K562 (cell line): ENCODE data around the gene UBN1. TPM values are rescaled to one million over a fixed set of nuclear protein-coding genes. Genes with fewer than 3 reads are reported as not detected.
A peak's percentile ranks its signal among the peaks of the same experiment; 100 is the strongest.

Source experiments
- ATAC-seq: fragments of 200-7000 bp; cut with Tn5 transposase; 3 replicates; pipeline ENCODE4 v1.9.1; 2020; ENCODE audit warnings: moderate library complexity
- BruUV-seq: library from RNA; stranded (reverse); fragments of 400-500 nt; replicated peaks from 2 replicates; lab custom pipeline; 2021; lab: Mats Ljungman, UMichigan
- CTCF ChIA-PET: fragments of 300-600 bp; formaldehyde crosslinking; extraction: SDS; loops from one replicate; lab custom pipeline; 2021; ENCODE audit warnings: low intra/inter-chr PET ratio; lab: Yijun Ruan, JAX
- POLR2A ChIA-PET: fragments of 300-600, 350-650 bp; sonication (Branson Sonifier 250); formaldehyde crosslinking; extraction: SDS; loops from one replicate; lab custom pipeline; 2021; ENCODE audit warnings: antibody characterized with exemption, inconsistent platforms; lab: Yijun Ruan, JAX
- DNase-seq, 4 experiments: peaks; one replicate each; pipeline versions ENCODE4 v3.0.0 to v3.0.0-alpha.2; 2011 to 2018; ENCODE audit warnings: low spot score in 3 of 4, mixed read lengths in 3 of 4; ENCODE audit errors: extremely low read depth in 1 of 4
- FAIRE-seq: peaks from 2 replicates; lab custom pipeline; 2011; peaks lifted over from hg19 to GRCh38; lab: Jason Lieb, UNC
- H2AFZ ChIP-seq: 2 replicates; pipeline ENCODE4 v1.6.0; 2011; ENCODE audit warnings: low read depth, low read length, control low read depth, inconsistent platforms
- H3K27ac ChIP-seq: fragments of 200-600 bp; 3 replicates; pipeline ENCODE4 v1.8.0; 2011; ENCODE audit warnings: low read depth, mild to moderate bottlenecking, control low read depth, inconsistent platforms, low read length, moderate library complexity, mixed read lengths; ENCODE audit errors: extremely low read depth
- H3K27me3 ChIP-seq, 2 experiments: fragments of 300-600 bp in 1 of 2; 2 replicates in 1 of 2; 3 replicates in 1 of 2; pipeline versions ENCODE4 v1.6.0 to v1.8.0; 2011; ENCODE audit warnings: inconsistent platforms in 2 of 2, low read length in 2 of 2, mild to moderate bottlenecking in 1 of 2, mixed read lengths in 1 of 2, moderate library complexity in 1 of 2; ENCODE audit not compliant: control insufficient read depth in 2 of 2, insufficient read depth in 2 of 2
- H3K36me3 ChIP-seq: fragments of 300-600 bp; 3 replicates; pipeline ENCODE4 v1.8.0; 2011; ENCODE audit warnings: mild to moderate bottlenecking, low read length, inconsistent platforms; ENCODE audit not compliant: control insufficient read depth, insufficient read depth
- H3K4me1 ChIP-seq, 2 experiments: fragments of 200-600 bp in 1 of 2; replicated peaks in 1 of 2; 2 replicates in 1 of 2; 3 replicates in 1 of 2; pipeline versions ENCODE4 v1.5.1 to v1.8.0; 2011; ENCODE audit warnings: inconsistent platforms in 2 of 2, low read length in 2 of 2, mild to moderate bottlenecking in 1 of 2, mixed read lengths in 1 of 2, moderate library complexity in 1 of 2; ENCODE audit not compliant: control insufficient read depth in 2 of 2, insufficient read depth in 2 of 2
- H3K4me2 ChIP-seq: 2 replicates; pipeline ENCODE4 v1.6.1; 2011; ENCODE audit warnings: low read length, control low read depth, inconsistent platforms, mixed read lengths; ENCODE audit not compliant: insufficient read depth
- H3K4me3 ChIP-seq: fragments of 200-600 bp; sonication (generic), shearing (Covaris generic); 2 replicates; pipeline ENCODE4 v1.5.1; 2016; ENCODE audit warnings: control low read depth, inconsistent platforms
- H3K79me2 ChIP-seq: fragments of 200-600 bp; 3 replicates; pipeline ENCODE4 v1.8.0; 2011; ENCODE audit warnings: low read length, inconsistent platforms; ENCODE audit not compliant: control insufficient read depth, insufficient read depth
- H3K9ac ChIP-seq, 2 experiments: 2 replicates each; pipeline versions ENCODE4 v1.6.0 to v1.6.1; 2011; ENCODE audit warnings: low read depth in 2 of 2, low read length in 2 of 2, control low read depth in 1 of 2, inconsistent platforms in 1 of 2, mild to moderate bottlenecking in 1 of 2, mixed read lengths in 1 of 2; ENCODE audit not compliant: insufficient read depth in 1 of 2
- H3K9me1 ChIP-seq: one replicate; pipeline ENCODE4 v1.6.0; 2011; ENCODE audit warnings: inconsistent platforms, mild to moderate bottlenecking, low read length, moderate library complexity; ENCODE audit not compliant: control insufficient read depth, insufficient read depth
- H3K9me3 ChIP-seq: replicated peaks from 2 replicates; pipeline ENCODE4 v1.5.1; 2011; ENCODE audit warnings: low read depth, low read length, inconsistent platforms; ENCODE audit not compliant: control insufficient read depth, insufficient read depth
- H4K20me1 ChIP-seq: replicated peaks from 2 replicates; pipeline ENCODE4 v1.6.1; 2011; ENCODE audit warnings: low read length, inconsistent platforms, mixed read lengths; ENCODE audit not compliant: control insufficient read depth, insufficient read depth
- CREM ChIP-seq: IDR thresholded peaks from 2 replicates; pipeline ENCODE4 v1.6.1; 2014; ENCODE audit warnings: antibody characterized with exemption, low read depth
- NCOA2 ChIP-seq, 2 experiments: fragments of 450-650 bp; IDR thresholded peaks; 2 replicates each; pipeline ENCODE4 v1.6.1; 2018; ENCODE audit warnings: mild to moderate bottlenecking in 2 of 2, moderate library complexity in 1 of 2; ENCODE audit not compliant: partially characterized antibody in 2 of 2
- POU5F1 ChIP-seq: fragments of 150-350 bp; IDR thresholded peaks from 2 replicates; pipeline ENCODE4 v1.6.1; 2014; ENCODE audit warnings: borderline replicate concordance, low read length, low read depth, mild to moderate bottlenecking; ENCODE audit not compliant: partially characterized antibody
- PTBP1 ChIP-seq: fragments of 200-400 bp; formaldehyde crosslinking; IDR thresholded peaks from 2 replicates; pipeline ENCODE4 v1.6.1; 2017; ENCODE audit warnings: low read depth, low read length
- ZNF121 ChIP-seq: sonication (generic); formaldehyde crosslinking; conservative IDR thresholded peaks from 2 replicates; pipeline ENCODE4 v1.8.0; 2022; ENCODE audit warnings: missing genetic modification reagents
- ZNF586 ChIP-seq: fragments of 450-650 bp; formaldehyde crosslinking; conservative IDR thresholded peaks from 2 replicates; pipeline ENCODE4 v1.4.0; 2020; ENCODE audit warnings: mild to moderate bottlenecking, moderate library complexity
- WGBS: fragments of 100-300 bp; shearing (Covaris generic); methylation state at CpG from one replicate; pipeline ENCODE4 v1.1.6; 2016; ENCODE audit warnings: low coverage, mixed read lengths; ENCODE audit not compliant: insufficient coverage; ENCODE audit errors: missing lambda C conversion rate; 5-methylcytosine and 5-hydroxymethylcytosine counted together
- in situ Hi-C: fragments of 300-500 bp; cut with MboI; formaldehyde crosslinking; loops from 4 replicates; pipeline ENCODE4 v1.15.0; 2018; ENCODE audit warnings: inconsistent platforms, mixed read lengths
- intact Hi-C: fragments of 100-400 bp; cut with micrococcal nuclease; formaldehyde crosslinking; loops from 2 replicates; pipeline ENCODE4 v1.14.2; 2022
- polyA plus RNA-seq, 8 experiments: library from polyadenylated mRNA; depleted of rRNA in 4 of 8; stranded (reverse) in 5 of 8; unstranded in 3 of 8; fragments of >200 nt; fragmentation: Nextera tagmentation in 2 of 8; fragmentation: Illumina TruSeq in 1 of 8; extraction: Ambion mirVana in 2 of 8; extraction: Trizol in 1 of 8; gene quantifications; 2 replicates each; pipeline versions ENCODE4 v1.2.1 to v1.2.3, GENCODE V29; 2011 to 2014; ENCODE audit warnings: inconsistent platforms in 1 of 8, missing spikeins in 1 of 8
- total RNA-seq, 7 experiments: library from RNA; depleted of rRNA in 6 of 7; stranded (reverse); fragments of >200 nt in 6 of 7; fragmentation: Illumina TruSeq in 2 of 7; extraction: Trizol in 2 of 7; gene quantifications; 2 replicates each; pipeline versions ENCODE4 v1.2.1 to v1.2.3, GENCODE V29; 2011 to 2021; ENCODE audit warnings: low replicate concordance in 1 of 7
- TF ChIP-seq, protein P1 (sequence below): fragments of 450-650 bp; formaldehyde crosslinking; IDR thresholded peaks from 2 replicates; pipeline ENCODE4 v1.4.0; 2022; ENCODE audit warnings: mild to moderate bottlenecking, moderate library complexity
- TF ChIP-seq, protein P2 (sequence below), 2 experiments: fragments of 200-800 bp in 1 of 2; sonication (Bioruptor generic) in 1 of 2; sonication (generic) in 1 of 2; formaldehyde crosslinking in 1 of 2; IDR thresholded peaks in 1 of 2; conservative IDR thresholded peaks in 1 of 2; 2 replicates each; pipeline versions ENCODE4 v1.5.0 to v1.6.1; 2016 to 2020; ENCODE audit warnings: missing compliant biosample characterization in 1 of 2, missing genetic modification characterization in 1 of 2, missing genetic modification reagents in 1 of 2
- TF ChIP-seq, protein P3 (sequence below), 2 experiments: fragments of 450-650 bp in 1 of 2; sonication (generic) in 1 of 2; formaldehyde crosslinking in 1 of 2; IDR thresholded peaks; 2 replicates each; pipeline versions ENCODE4 v1.7.1 to v1.9.0; 2016 to 2022; ENCODE audit warnings: inconsistent platforms in 1 of 2, mild to moderate bottlenecking in 1 of 2, missing genetic modification reagents in 1 of 2

Gene UBN1
- total and polyA plus RNA-seq, 9 of the 15 experiments (the other 6 are each of a cell fraction or from before 2014, with no cell fraction given), result 1.5 to 45.7 (median 20.6) TPM

DNA sequence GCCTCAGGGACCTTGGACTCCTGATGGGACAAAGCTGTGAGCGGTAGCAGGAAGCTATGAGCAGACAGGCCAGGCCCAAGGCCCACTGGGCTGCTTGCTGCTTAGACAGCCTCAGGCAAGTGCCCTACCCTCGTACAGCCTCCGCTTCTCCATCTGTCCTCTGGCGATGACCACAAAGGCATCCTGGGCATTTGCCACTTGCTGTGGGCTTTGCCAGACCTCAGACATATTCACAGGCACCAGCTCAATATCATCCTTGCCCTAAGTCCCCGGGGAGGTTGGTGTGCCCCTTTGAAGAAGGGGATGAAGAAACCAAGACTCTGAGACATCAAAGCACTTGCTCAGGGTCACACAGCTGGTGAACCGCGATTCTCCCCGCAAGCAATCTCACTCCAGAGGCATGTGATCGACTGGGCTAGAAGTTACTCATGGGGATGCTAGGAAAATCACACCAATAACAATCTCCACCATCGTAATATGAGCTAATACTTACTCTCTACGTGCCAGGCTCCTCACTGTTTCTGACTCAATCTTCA lies 68.0 kb downstream of the UBN1 start:
- H3K27me3 ChIP-seq, result peaks cover 2 to 29% of the 10 kb centered on the region in 2 experiments; a peak in 3 of 5 replicates
- POLR2A ChIA-PET, result interaction anchor here (0.6 to 1.2 kb wide), 4 partner anchors 16 to 1200 kb away, joined by 3 read pairs; no protein-coding TSS in a partner anchor
- no peaks in the 10 kb centered on the region for H3K9me1 ChIP-seq
- H3K27ac ChIP-seq, result no peak overlapping the region
- peaks cover 0 to 8% of the 10 kb centered on the region in 2 experiments; a peak in 2 of 5 replicates for H3K4me1 ChIP-seq
- FAIRE-seq, result no peak
- BruUV-seq, result no TSS peak
- H3K36me3 ChIP-seq, result no peaks in the 10 kb centered on the region
- WGBS, result 18% methylated on average over 11 of the region's 11 CpGs
- H3K9me3 ChIP-seq, result no peaks in the 10 kb centered on the region
- intact Hi-C loops, result no loop called here
- no peak overlapping the region for H3K4me3 ChIP-seq
- no peaks in the 10 kb centered on the region for H4K20me1 ChIP-seq
- H3K9ac ChIP-seq, result peak overlapping the region in 1 of 2 experiments; percentile 62; a peak in 1 of 4 replicates
- no peaks in the 10 kb centered on the region for H3K79me2 ChIP-seq
- in situ Hi-C loops, result no loop called here
- no peak for DNase-seq
- no peak overlapping the region for H3K4me2 ChIP-seq
- no peak overlapping the region for H2AFZ ChIP-seq
- CTCF ChIA-PET, result interaction anchor here (0.6 kb wide), 1 partner anchor 615 kb away, joined by 6 read pairs; no protein-coding TSS in a partner anchor
- no peak for ATAC-seq
- TF ChIP-seq, protein P1, sequence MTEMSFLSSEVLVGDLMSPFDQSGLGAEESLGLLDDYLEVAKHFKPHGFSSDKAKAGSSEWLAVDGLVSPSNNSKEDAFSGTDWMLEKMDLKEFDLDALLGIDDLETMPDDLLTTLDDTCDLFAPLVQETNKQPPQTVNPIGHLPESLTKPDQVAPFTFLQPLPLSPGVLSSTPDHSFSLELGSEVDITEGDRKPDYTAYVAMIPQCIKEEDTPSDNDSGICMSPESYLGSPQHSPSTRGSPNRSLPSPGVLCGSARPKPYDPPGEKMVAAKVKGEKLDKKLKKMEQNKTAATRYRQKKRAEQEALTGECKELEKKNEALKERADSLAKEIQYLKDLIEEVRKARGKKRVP (CRISPR knock-in tag), result no peak
- TF ChIP-seq ZNF121 (CRISPR knock-in tag) (no peak), NCOA2 (IDR thresholded peaks at IDR 0.05; ENCODE audit: partially characterized antibody in 2 of 2) (no peak), PTBP1 (no peak), CREM (no peak), POU5F1 (no peak), ZNF586 (no peak)
- TF ChIP-seq, protein P2, sequence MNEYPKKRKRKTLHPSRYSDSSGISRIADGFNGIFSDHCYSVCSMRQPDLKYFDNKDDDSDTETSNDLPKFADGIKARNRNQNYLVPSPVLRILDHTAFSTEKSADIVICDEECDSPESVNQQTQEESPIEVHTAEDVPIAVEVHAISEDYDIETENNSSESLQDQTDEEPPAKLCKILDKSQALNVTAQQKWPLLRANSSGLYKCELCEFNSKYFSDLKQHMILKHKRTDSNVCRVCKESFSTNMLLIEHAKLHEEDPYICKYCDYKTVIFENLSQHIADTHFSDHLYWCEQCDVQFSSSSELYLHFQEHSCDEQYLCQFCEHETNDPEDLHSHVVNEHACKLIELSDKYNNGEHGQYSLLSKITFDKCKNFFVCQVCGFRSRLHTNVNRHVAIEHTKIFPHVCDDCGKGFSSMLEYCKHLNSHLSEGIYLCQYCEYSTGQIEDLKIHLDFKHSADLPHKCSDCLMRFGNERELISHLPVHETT (CRISPR knock-in tag; conservative IDR thresholded peaks at IDR 0.05 in 1 of 2, IDR thresholded peaks at IDR 0.05 in 1 of 2), result no peak
- TF ChIP-seq, protein P3, sequence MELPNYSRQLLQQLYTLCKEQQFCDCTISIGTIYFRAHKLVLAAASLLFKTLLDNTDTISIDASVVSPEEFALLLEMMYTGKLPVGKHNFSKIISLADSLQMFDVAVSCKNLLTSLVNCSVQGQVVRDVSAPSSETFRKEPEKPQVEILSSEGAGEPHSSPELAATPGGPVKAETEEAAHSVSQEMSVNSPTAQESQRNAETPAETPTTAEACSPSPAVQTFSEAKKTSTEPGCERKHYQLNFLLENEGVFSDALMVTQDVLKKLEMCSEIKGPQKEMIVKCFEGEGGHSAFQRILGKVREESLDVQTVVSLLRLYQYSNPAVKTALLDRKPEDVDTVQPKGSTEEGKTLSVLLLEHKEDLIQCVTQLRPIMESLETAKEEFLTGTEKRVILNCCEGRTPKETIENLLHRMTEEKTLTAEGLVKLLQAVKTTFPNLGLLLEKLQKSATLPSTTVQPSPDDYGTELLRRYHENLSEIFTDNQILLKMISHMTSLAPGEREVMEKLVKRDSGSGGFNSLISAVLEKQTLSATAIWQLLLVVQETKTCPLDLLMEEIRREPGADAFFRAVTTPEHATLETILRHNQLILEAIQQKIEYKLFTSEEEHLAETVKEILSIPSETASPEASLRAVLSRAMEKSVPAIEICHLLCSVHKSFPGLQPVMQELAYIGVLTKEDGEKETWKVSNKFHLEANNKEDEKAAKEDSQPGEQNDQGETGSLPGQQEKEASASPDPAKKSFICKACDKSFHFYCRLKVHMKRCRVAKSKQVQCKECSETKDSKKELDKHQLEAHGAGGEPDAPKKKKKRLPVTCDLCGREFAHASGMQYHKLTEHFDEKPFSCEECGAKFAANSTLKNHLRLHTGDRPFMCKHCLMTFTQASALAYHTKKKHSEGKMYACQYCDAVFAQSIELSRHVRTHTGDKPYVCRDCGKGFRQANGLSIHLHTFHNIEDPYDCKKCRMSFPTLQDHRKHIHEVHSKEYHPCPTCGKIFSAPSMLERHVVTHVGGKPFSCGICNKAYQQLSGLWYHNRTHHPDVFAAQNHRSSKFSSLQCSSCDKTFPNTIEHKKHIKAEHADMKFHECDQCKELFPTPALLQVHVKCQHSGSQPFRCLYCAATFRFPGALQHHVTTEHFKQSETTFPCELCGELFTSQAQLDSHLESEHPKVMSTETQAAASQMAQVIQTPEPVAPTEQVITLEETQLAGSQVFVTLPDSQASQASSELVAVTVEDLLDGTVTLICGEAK (IDR thresholded peaks at IDR 0.05), result no peak
- TF ChIP-seq, protein P3 (CRISPR knock-in tag; IDR thresholded peaks at IDR 0.05), result no peak
